HepG2 (cell line): ENCODE data around the gene CCDC7. TPM values are rescaled to one million over a fixed set of nuclear protein-coding genes. Genes with fewer than 3 reads are reported as not detected.
A peak's percentile ranks its signal among the peaks of the same experiment; 100 is the strongest.

Experiments
- ATAC-seq: fragments of 200-7000 bp; cut with Tn5 transposase; 3 replicates; pipeline ENCODE4 v1.9.1; 2020; ENCODE audit warnings: mild to moderate bottlenecking, moderate library complexity
- BruUV-seq: library from RNA; stranded (reverse); fragments of 400-500 nt; replicated peaks from 2 replicates; lab custom pipeline; 2021; lab: Mats Ljungman, UMichigan
- CTCF ChIA-PET: fragments of 300-600 bp; formaldehyde crosslinking; extraction: SDS; loops from one replicate; lab custom pipeline; 2021; ENCODE audit warnings: low total read pairs, inconsistent platforms, low intra/inter-chr PET ratio; lab: Yijun Ruan, JAX
- POLR2A ChIA-PET: fragments of 350-600 bp; sonication (Branson Sonifier 250); formaldehyde crosslinking; loops from one replicate; lab custom pipeline; 2020; ENCODE audit warnings: antibody characterized with exemption, inconsistent platforms; lab: Yijun Ruan, JAX
- DNase-seq: peaks from one replicate; pipeline ENCODE4 v3.0.0-alpha.2; 2015; ENCODE audit warnings: low spot score
- FAIRE-seq: peaks from 3 replicates; lab custom pipeline; 2011; peaks lifted over from hg19 to GRCh38; lab: Jason Lieb, UNC
- H2AFZ ChIP-seq: one replicate; pipeline ENCODE4 v1.6.1; 2011; ENCODE audit warnings: low read length, inconsistent platforms
- H3K27ac ChIP-seq: fragments of 300-600 bp; 3 replicates; pipeline ENCODE4 v1.8.0; 2011; ENCODE audit warnings: mixed run types, mild to moderate bottlenecking, mixed read lengths, low read length, inconsistent platforms; ENCODE audit not compliant: insufficient read depth; ENCODE audit errors: extremely low read length
- H3K27me3 ChIP-seq, 2 experiments: fragments of 200-600 bp in 1 of 2; 2 replicates in 1 of 2; 3 replicates in 1 of 2; pipeline versions ENCODE4 v1.6.0 to v1.8.0; 2011; ENCODE audit warnings: low read length in 2 of 2, mild to moderate bottlenecking in 2 of 2, moderate library complexity in 2 of 2, inconsistent platforms in 1 of 2; ENCODE audit not compliant: insufficient read depth in 2 of 2, control insufficient read depth in 1 of 2
- H3K36me3 ChIP-seq, 2 experiments: fragments of 200-600 bp in 1 of 2; replicated peaks in 1 of 2; 2 replicates in 1 of 2; 3 replicates in 1 of 2; pipeline versions ENCODE4 v1.5.1 to v1.8.0; 2011; ENCODE audit warnings: low read length in 2 of 2, inconsistent platforms in 1 of 2; ENCODE audit not compliant: insufficient read depth in 2 of 2, control insufficient read depth in 1 of 2
- H3K4me1 ChIP-seq: 2 replicates; pipeline ENCODE4 v1.5.1; 2012; ENCODE audit warnings: low read length, inconsistent platforms; ENCODE audit not compliant: insufficient read depth
- H3K4me2 ChIP-seq: 2 replicates; pipeline ENCODE4 v1.6.0; 2011; ENCODE audit warnings: low read depth, low read length, inconsistent platforms
- H3K4me3 ChIP-seq, 3 experiments: fragments of 200-600 bp in 1 of 3; sonication (generic), shearing (Covaris generic) in 1 of 3; replicated peaks in 1 of 3; 2 replicates each; pipeline ENCODE4 v1.5.1; 2011 to 2016; ENCODE audit warnings: low read length in 3 of 3, inconsistent platforms in 2 of 3, low read depth in 2 of 3, mild to moderate bottlenecking in 2 of 3, control low read depth in 1 of 3, mixed read lengths in 1 of 3; ENCODE audit not compliant: insufficient read depth in 1 of 3
- H3K79me2 ChIP-seq: one replicate; pipeline ENCODE4 v1.6.1; 2011; ENCODE audit warnings: low read length, inconsistent platforms; ENCODE audit not compliant: insufficient read depth
- H3K9ac ChIP-seq: 2 replicates; pipeline ENCODE4 v1.6.0; 2011; ENCODE audit warnings: mild to moderate bottlenecking, low read depth, low read length, inconsistent platforms; ENCODE audit not compliant: insufficient read depth
- H3K9me3 ChIP-seq: 2 replicates; pipeline ENCODE4 v1.5.1; 2012; ENCODE audit warnings: mild to moderate bottlenecking, low read length
- H4K20me1 ChIP-seq: 2 replicates; pipeline ENCODE4 v1.6.0; 2011; ENCODE audit warnings: inconsistent platforms, mild to moderate bottlenecking, low read length, moderate library complexity; ENCODE audit not compliant: insufficient read depth
- ELF1 ChIP-seq: sonication (generic); formaldehyde crosslinking; IDR thresholded peaks from 2 replicates; pipeline ENCODE4 v1.4.0; 2020; ENCODE audit warnings: missing genetic modification reagents
- HDAC1 ChIP-seq: sonication (generic); formaldehyde crosslinking; IDR thresholded peaks from 2 replicates; pipeline ENCODE4 v1.5.1; 2020; ENCODE audit warnings: mild to moderate bottlenecking, missing genetic modification reagents
- MAFF ChIP-seq: IDR thresholded peaks from 2 replicates; pipeline ENCODE4 v1.6.1; 2011; ENCODE audit warnings: low read depth, low read length, improper control_type of control experiment
- MAFK ChIP-seq, 2 experiments: IDR thresholded peaks in 1 of 2; conservative IDR thresholded peaks in 1 of 2; 2 replicates each; pipeline ENCODE4 v1.6.1; 2011; ENCODE audit warnings: improper control_type of control experiment in 2 of 2, low read length in 2 of 2
- PHF21A ChIP-seq: sonication (generic); formaldehyde crosslinking; IDR thresholded peaks from 2 replicates; pipeline ENCODE4 v1.5.0; 2020; ENCODE audit warnings: mild to moderate bottlenecking, missing genetic modification reagents
- ZNF318 ChIP-seq: sonication (generic); formaldehyde crosslinking; IDR thresholded peaks from 2 replicates; pipeline ENCODE4 v1.4.0; 2020; ENCODE audit warnings: mild to moderate bottlenecking, missing genetic modification reagents
- ZNF574 ChIP-seq: sonication (generic); formaldehyde crosslinking; IDR thresholded peaks from 2 replicates; pipeline ENCODE4 v1.4.0; 2020; ENCODE audit warnings: missing genetic modification reagents
- in situ Hi-C: cut with HindIII; loops from 2 replicates; pipeline ENCODE4 v1.10.0; 2017; ENCODE audit warnings: low pct_unique_long_range_greater_than_20kb; ENCODE audit not compliant: extremely low pct_ligation_motif_present
- intact Hi-C: fragments of 100-400 bp; cut with micrococcal nuclease; formaldehyde crosslinking; loops from one replicate; pipeline ENCODE4 v1.10.0; 2022; ENCODE audit not compliant: unreplicated experiment
- polyA plus RNA-seq, 8 experiments: library from polyadenylated mRNA; depleted of rRNA in 3 of 8; stranded (reverse) in 7 of 8; unstranded in 1 of 8; fragments of >200 nt; fragmentation: Illumina TruSeq in 4 of 8; extraction: Trizol in 4 of 8; gene quantifications; 2 replicates each; pipeline versions ENCODE4 v1.2.1 to v1.2.3, GENCODE V29; 2011 to 2016; ENCODE audit warnings: low read depth in 4 of 8, missing spikeins in 1 of 8, mixed read lengths in 1 of 8; ENCODE audit not compliant: insufficient read depth in 1 of 8
- total RNA-seq, 5 experiments: library from RNA; depleted of rRNA; stranded (reverse); fragments of >200 nt; fragmentation: Illumina TruSeq; extraction: Trizol; gene quantifications; 2 replicates each; pipeline ENCODE4 v1.2.3, GENCODE V29; 2016; ENCODE audit warnings: low read depth in 1 of 5

The CCDC7 gene
- total and polyA plus RNA-seq, 2 of the 13 experiments (the other 11 are each of a cell fraction or from before 2014, with no cell fraction given): 0.40 to 1.8 TPM

GRCh38 chr10:32865170-32865569 is 419.2 kb downstream of the CCDC7 start (continued):
- TF ChIP-seq ZNF318 (CRISPR knock-in tag): no peak

DNA sequence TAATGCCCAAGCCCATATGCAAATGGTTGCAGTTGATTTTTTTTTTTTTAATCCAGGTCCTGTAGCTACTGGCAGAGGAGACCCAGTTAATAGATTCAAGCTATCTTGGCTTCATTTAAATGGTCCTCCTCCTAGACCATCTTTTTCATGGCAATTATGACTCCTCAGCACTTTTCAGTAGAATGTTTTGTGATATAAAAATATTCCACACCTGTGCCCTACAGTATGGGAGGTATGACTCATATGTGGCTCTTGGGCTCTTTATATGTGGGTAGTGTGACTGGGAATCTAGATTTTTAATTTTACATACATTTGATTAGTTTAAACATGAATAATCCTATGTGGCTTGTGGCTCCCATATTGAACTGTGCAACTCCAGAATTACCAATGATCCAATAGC is 432.0 kb downstream of the CCDC7 start:
- H4K20me1 ChIP-seq: no peaks in the 10 kb centered on the region
- in situ Hi-C loops (no loop called here), intact Hi-C loops (no loop called here)
- H3K9ac ChIP-seq: no peak overlapping the region
- TF ChIP-seq ZNF574 (CRISPR knock-in tag): no peak
- no peak for TF ChIP-seq ELF1
- TF ChIP-seq MAFF: peak; percentile 29; the same call in 1 of the 2 replicates
- peak; percentile 31 to 60; a peak in 2 of 4 replicates for TF ChIP-seq MAFK (conservative IDR thresholded peaks at IDR 0.05 in 1 of 2, IDR thresholded peaks at IDR 0.05 in 1 of 2; ENCODE audit: low read length in 2 of 2)
- no peak for TF ChIP-seq PHF21A (CRISPR knock-in tag)
- TF ChIP-seq HDAC1 (CRISPR knock-in tag): no peak
- H3K4me1 ChIP-seq: no peaks in the 10 kb centered on the region
- CTCF ChIA-PET: no interaction called here
- H3K9me3 ChIP-seq: no peaks in the 10 kb centered on the region
- no peak for FAIRE-seq
- POLR2A ChIA-PET: no interaction called here
- no peaks in the 10 kb centered on the region for H3K27me3 ChIP-seq
- BruUV-seq: no TSS peak
- no peak overlapping the region for H3K4me3 ChIP-seq
- no peak for ATAC-seq
- H3K4me2 ChIP-seq: no peak overlapping the region
- no peaks in the 10 kb centered on the region for H3K79me2 ChIP-seq
- no peak overlapping the region for H2AFZ ChIP-seq
- H3K27ac ChIP-seq: no peak overlapping the region
- DNase-seq: no peak
- H3K36me3 ChIP-seq: no peaks in the 10 kb centered on the region
